HG03196 (cell line): ENCODE measurements around the gene RGPD3.
"Not testable (repeated sequence)": the region's sequence is repeated elsewhere in the genome, so short reads cannot be mapped to it uniquely, and the experiment has no call there.

Source experiments
- ATAC-seq: cut with Tn5 transposase; IDR thresholded peaks from one replicate; pipeline ENCODE4 v1.9.1; 2021; ENCODE audit not compliant: unreplicated experiment

Gene RGPD3

GRCh38 chr2:106486551-106487385 lies 18.6 kb upstream of the RGPD3 start, which contains the start of gene CD8B2:
Gene CD8B2, plus strand, starts transcription at chr2:106487364. Its CDS starts 63 bp downstream, at chr2:106487427.
- ATAC-seq: not testable (repeated sequence)

GRCh38 chr2:106479563-106479962 lies 11.3 kb upstream of the RGPD3 start:
- not testable (repeated sequence) for ATAC-seq

DNA sequence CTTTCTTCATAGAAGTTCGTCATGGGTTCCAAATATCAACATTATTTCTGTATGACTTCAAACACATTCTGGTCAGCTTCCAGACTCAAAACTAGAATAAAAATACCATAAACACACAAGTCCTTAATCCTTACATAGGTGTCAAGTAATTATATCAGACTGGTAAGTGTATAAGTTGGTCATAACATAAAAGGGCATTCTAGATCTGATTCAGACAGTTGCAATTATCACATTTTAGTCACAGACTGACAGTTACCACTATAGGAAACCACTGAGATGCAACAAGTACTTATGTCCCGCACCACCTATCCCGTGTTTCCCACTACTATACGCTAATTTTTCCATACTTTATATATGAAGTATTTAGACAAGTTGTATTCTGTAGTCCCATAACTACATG lies 9.4 kb upstream of the RGPD3 start:
- not testable (repeated sequence) for ATAC-seq

DNA sequence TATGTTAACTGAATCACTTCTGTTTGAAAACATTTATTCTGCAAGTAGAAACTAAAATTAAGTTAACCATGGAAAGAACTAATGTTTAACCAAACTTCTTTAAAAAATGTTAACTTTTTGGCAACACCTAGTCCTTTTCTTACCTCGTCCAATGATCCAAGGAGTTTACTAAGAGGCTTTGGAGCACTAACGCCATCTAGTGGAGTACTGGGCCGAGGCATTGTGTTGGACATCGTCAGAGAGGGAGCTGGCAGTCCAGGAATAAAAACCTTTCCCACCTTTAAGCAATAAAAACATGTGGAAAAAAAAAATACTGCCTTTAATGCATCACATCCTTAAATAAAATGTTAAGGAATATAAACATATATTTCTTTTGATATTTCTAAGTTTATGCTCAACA lies 2.4 kb upstream of the RGPD3 start:
- ATAC-seq: not testable (repeated sequence)

GRCh38 chr2:106467516-106467915 lies 697 bp downstream of the RGPD3 start:
- not testable (repeated sequence) for ATAC-seq

DNA sequence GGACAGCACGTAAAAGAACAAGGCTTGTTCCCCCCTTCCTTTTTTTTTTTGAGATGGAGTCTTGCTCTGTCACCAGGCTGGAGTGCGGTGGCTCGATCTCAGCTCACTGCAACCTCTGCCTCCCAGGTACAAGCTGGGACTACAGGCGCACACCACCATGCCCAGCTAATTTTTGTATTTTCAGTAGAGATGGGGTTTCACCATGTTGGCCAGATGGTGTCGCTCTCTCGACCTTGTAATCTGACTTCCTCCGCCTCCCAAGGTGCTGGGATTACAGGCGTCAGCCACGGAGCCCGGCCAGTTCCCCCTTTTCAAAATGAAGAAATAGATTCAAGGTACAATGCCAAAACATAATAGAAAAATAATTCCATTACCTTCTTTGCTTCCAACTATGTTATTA lies 6.3 kb downstream of the RGPD3 start:
- ATAC-seq: not testable (repeated sequence)

- not testable (repeated sequence) for ATAC-seq
These were observed 77.5 kb downstream of the RGPD3 start for GRCh38 chr2:106390680-106391079.

DNA sequence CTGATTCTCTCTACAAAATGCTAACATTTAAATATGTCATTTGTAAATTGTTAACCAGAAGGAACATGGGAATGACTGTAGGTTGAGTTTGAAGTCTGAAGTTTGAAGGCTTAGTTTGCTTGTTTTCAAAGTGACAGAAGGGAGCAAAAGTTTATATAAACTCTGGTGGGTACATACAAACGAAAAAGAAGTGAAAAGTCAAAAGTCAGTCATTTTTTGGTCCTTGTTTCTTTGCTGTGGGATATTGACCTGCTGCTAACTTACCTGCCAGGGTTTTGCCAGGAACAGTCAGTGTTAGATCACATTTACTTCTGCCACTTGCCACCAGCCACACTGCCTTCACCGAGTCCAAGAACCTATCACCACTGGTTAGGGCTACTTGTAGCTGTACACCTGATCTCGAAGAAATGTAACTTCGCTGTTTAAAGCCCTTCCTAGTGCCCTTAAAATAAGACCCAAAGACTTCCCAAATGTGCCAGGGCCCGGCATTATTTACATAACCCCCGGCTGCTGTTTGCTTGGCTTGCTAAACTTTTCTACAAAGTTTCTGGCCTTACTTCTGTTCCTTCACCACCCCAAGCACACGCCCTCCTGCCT lies 79.3 kb downstream of the RGPD3 start:
- not testable (repeated sequence) for ATAC-seq

DNA sequence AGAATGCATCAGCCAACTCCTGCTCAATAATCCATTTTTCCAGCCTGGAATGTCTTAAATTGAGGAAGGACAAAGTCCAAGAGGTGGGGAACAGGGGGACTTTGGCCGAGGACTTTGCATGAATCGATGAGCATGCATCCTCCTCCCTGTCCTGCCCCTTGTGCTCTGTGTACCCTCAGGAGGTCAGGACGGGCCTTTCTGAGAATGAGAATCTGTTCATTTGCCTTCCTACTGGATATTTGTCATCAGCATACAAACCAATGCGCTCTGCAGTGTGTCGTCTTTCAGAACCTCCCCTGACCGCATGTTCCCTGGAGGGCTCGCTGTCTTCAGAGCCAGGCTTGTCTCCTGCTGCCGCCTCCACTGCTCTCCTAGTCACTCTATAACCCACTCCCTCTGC lies 83.7 kb downstream of the RGPD3 start:
- ATAC-seq: not testable (repeated sequence)

GRCh38 chr2:106381867-106382266 lies 86.3 kb downstream of the RGPD3 start:
- not testable (repeated sequence) for ATAC-seq

GRCh38 chr2:106379567-106379966 lies 88.6 kb downstream of the RGPD3 start:
- ATAC-seq: not testable (repeated sequence)

- not testable (repeated sequence) for ATAC-seq
These were observed 99.0 kb downstream of the RGPD3 start for GRCh38 chr2:106369182-106369581.

GRCh38 chr2:106366204-106366885 lies 101.9 kb downstream of the RGPD3 start:
- ATAC-seq: no peak

GRCh38 chr2:106363791-106364190 lies 104.4 kb downstream of the RGPD3 start:
- ATAC-seq: no peak

DNA sequence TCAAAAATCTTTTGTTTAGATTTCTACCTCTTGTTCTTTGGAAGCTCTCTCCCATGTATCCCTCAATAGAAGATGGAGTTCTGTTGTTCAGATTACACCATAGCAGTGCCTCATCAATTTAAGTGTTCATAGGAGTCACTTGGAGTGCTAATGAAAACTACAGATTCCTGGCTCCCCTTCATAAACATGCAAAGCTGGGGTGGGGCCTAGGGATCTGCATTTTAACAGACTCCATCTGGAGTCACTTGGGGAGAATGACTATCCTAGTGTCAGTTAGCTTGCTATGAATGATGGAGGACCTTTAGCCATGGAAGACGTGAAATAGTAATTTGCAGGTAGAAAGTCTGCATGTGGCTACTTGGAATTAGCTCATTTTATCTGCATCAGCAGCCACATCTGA lies 105.4 kb downstream of the RGPD3 start:
- ATAC-seq: no peak

DNA sequence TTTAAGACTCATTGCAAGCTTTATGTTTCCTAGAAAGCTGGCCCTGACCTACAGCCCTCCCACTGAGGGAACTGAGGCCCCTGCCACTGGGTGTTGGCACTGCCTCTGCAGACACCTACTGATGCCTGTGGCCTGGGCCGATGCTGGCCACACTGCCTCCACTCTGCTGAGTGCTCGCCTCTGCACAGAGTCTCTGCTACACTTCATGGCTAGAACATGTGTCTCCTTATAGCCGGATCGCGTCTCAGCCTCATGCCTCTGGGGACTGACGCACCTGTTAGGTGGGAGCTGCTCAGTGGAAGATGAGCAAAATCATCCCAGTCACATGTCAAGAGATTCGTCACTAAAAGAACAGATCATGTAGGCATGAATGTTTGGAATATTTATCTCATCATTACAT lies 108.7 kb downstream of the RGPD3 start:
- ATAC-seq: no peak

DNA sequence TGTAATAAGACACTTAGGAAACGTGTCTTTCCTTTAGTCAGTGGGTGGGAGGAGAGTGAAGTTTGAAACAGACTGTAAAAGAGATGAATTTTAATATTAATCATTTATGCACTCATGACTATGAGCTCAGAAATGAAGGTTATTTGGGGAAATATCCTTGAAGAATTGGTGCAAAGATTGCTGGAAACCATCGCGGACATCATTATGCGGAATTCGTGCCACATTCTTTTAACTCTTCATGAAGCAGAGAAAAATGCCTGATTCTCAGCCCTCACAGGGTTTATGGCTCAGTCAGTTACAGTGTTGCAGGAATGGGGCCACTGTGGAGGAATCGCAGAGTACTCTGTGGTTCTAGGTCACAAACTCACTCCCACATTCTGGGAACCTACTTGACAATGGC lies 109.7 kb downstream of the RGPD3 start:
- no peak for ATAC-seq

GRCh38 chr2:106358081-106358480 lies 110.1 kb downstream of the RGPD3 start:
- peak; percentile 91 for ATAC-seq

- no peak for ATAC-seq
These were observed 111.9 kb downstream of the RGPD3 start for GRCh38 chr2:106356291-106356690.

DNA sequence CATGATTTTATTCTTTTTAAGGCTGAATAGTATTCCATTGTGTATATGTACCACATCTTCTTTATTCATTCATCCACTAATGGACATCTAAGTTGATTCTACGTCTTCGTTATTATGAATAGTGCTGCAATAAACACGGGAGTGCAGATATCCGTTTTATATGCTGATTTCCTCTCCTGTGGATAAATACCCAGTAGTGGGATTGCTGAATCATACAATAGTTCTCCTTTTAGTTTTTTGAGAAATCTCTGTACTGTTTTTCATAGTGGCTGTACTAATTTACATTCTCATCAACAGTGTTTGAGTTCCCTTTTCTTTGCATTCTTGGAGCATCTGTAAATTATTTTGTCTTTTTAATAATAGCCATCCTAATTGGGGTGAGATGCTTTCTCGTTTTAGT lies 114.5 kb downstream of the RGPD3 start:
- no peak for ATAC-seq

- ATAC-seq: no peak
These were observed 117.2 kb downstream of the RGPD3 start for GRCh38 chr2:106350980-106351379.

- no peak for ATAC-seq
These were observed 123.9 kb downstream of the RGPD3 start for GRCh38 chr2:106344302-106344701.
